ENCODE data around the gene ZNF217. TPM values are rescaled to one million over a fixed set of nuclear protein-coding genes. Genes with fewer than 3 reads are reported as not detected.
"Not testable (repeated sequence)": the region's sequence is repeated elsewhere in the genome, so short reads cannot be mapped to it uniquely, and the experiment has no call there.

ZNF217 gene
- total and polyA plus RNA-seq, 2 donors (not counting 1 experiment from before 2014, with no cell fraction given) = 14.5 to 22.0 TPM

- Histone ChIP-seq H3K36me3 (ENCODE audit: control insufficient read depth, insufficient read depth, low read length) (no peaks in the 10 kb centered on the region), H3K79me2 (ENCODE audit: control insufficient read depth, insufficient read depth, low read length) (no peaks in the 10 kb centered on the region), H4K20me1 (ENCODE audit: control insufficient read depth, extremely low read depth, insufficient read depth, low read length) (no peaks in the 10 kb centered on the region), H3K9ac (ENCODE audit: insufficient read depth, low read length) (no peak overlapping the region), H3K9me3 (ENCODE audit: control insufficient read depth, insufficient read depth, low read depth, low read length) (no peaks in the 10 kb centered on the region), H3K27ac (ENCODE audit: insufficient read depth, low read length) (no peak overlapping the region), H3K4me1 (ENCODE audit: control insufficient read depth, extremely low read depth, insufficient read depth, low read length) (peaks cover 11% of the 10 kb centered on the region), H3K27me3 (ENCODE audit: control insufficient read depth, insufficient read depth, low read length) (no peaks in the 10 kb centered on the region), H2AFZ (ENCODE audit: low read length) (no peak overlapping the region), H3K4me3 (replicated peaks in 1 of 4; ENCODE audit: control extremely low read depth in 1 of 4, insufficient read depth in 1 of 4, low read depth in 3 of 4, low read length in 4 of 4) (no peak overlapping the region), H3K4me2 (ENCODE audit: extremely low read depth, insufficient read depth, low read length) (no peak overlapping the region)
- DNase-seq (ENCODE audit: low read depth in 2 of 2) = no peak
- no peak for TF ChIP-seq CTCF (conservative IDR thresholded peaks at IDR 0.05 in 1 of 2, IDR thresholded peaks at IDR 0.05 in 1 of 2; ENCODE audit: low read depth in 1 of 2, low read length in 2 of 2)
These were observed 46.2 kb upstream of the ZNF217 start for GRCh38 chr20:53639647-53640440.

GRCh38 chr20:53639128-53639527 lies 45.5 kb upstream of the ZNF217 start:
- no peaks in the 10 kb centered on the region for H4K20me1 ChIP-seq (ENCODE audit: control insufficient read depth, extremely low read depth, insufficient read depth, low read length)
- H3K4me3 ChIP-seq (replicated peaks in 1 of 4; ENCODE audit: control extremely low read depth in 1 of 4, insufficient read depth in 1 of 4, low read depth in 3 of 4, low read length in 4 of 4) = no peak overlapping the region
- no peak overlapping the region for H3K27ac ChIP-seq (ENCODE audit: insufficient read depth, low read length)
- TF ChIP-seq EZH2 (IDR thresholded peaks at IDR 0.05; ENCODE audit: low read length, missing control alignments) = no peak
- TF ChIP-seq CTCF (conservative IDR thresholded peaks at IDR 0.05 in 1 of 2, IDR thresholded peaks at IDR 0.05 in 1 of 2; ENCODE audit: low read depth in 1 of 2, low read length in 2 of 2) = no peak
- no peaks in the 10 kb centered on the region for H3K9me3 ChIP-seq (ENCODE audit: control insufficient read depth, insufficient read depth, low read depth, low read length)
- H3K9ac ChIP-seq (ENCODE audit: insufficient read depth, low read length) = no peak overlapping the region
- H3K4me1 ChIP-seq (ENCODE audit: control insufficient read depth, extremely low read depth, insufficient read depth, low read length) = peaks cover 11% of the 10 kb centered on the region
- no peaks in the 10 kb centered on the region for H3K79me2 ChIP-seq (ENCODE audit: control insufficient read depth, insufficient read depth, low read length)
- no peak overlapping the region for H3K4me2 ChIP-seq (ENCODE audit: extremely low read depth, insufficient read depth, low read length)
- H2AFZ ChIP-seq (ENCODE audit: low read length) = no peak overlapping the region
- DNase-seq (ENCODE audit: low read depth in 2 of 2) = no peak
- H3K27me3 ChIP-seq (ENCODE audit: control insufficient read depth, insufficient read depth, low read length) = no peaks in the 10 kb centered on the region
- H3K36me3 ChIP-seq (ENCODE audit: control insufficient read depth, insufficient read depth, low read length) = no peaks in the 10 kb centered on the region

GRCh38 chr20:53637310-53637709 lies 43.7 kb upstream of the ZNF217 start:
- not testable (repeated sequence) for H3K9me3 ChIP-seq (ENCODE audit: control insufficient read depth, insufficient read depth, low read depth, low read length); DNase-seq (ENCODE audit: low read depth in 2 of 2); H3K27ac ChIP-seq (ENCODE audit: insufficient read depth, low read length); H2AFZ ChIP-seq (ENCODE audit: low read length); H3K4me2 ChIP-seq (ENCODE audit: extremely low read depth, insufficient read depth, low read length); H3K9ac ChIP-seq (ENCODE audit: insufficient read depth, low read length); H3K27me3 ChIP-seq (ENCODE audit: control insufficient read depth, insufficient read depth, low read length); H3K4me1 ChIP-seq (ENCODE audit: control insufficient read depth, extremely low read depth, insufficient read depth, low read length); H3K4me3 ChIP-seq (replicated peaks in 1 of 4; ENCODE audit: control extremely low read depth in 1 of 4, insufficient read depth in 1 of 4, low read depth in 3 of 4, low read length in 4 of 4); H3K79me2 ChIP-seq (ENCODE audit: control insufficient read depth, insufficient read depth, low read length); H4K20me1 ChIP-seq (ENCODE audit: control insufficient read depth, extremely low read depth, insufficient read depth, low read length); H3K36me3 ChIP-seq (ENCODE audit: control insufficient read depth, insufficient read depth, low read length)

Measured in fibroblast of lung (primary cell).